Esophagus squamous epithelium (tissue), 4 donors: Measurements from ENCODE around the gene OVCA2.

Experiments
- POLR2A ChIP-seq, 4 donors: fragments of 450-650 bp; IDR thresholded peaks; one replicate each; pipeline ENCODE4 v1.6.1; 2017; ENCODE audit warnings: antibody characterized with exemption in 4 of 4, mild to moderate bottlenecking in 4 of 4, moderate library complexity in 3 of 4
- TF ChIP-seq, protein P1 (sequence below), 6 experiments: fragments of 450-650 bp in 4 of 6; fragments of 200-600 bp in 2 of 6; sonication (generic) in 2 of 6; IDR thresholded peaks; one replicate each; pipeline ENCODE4 v1.5.1; 2016 to 2019; ENCODE audit warnings: antibody characterized with exemption in 6 of 6, mild to moderate bottlenecking in 4 of 6, moderate library complexity in 4 of 6

DNA sequence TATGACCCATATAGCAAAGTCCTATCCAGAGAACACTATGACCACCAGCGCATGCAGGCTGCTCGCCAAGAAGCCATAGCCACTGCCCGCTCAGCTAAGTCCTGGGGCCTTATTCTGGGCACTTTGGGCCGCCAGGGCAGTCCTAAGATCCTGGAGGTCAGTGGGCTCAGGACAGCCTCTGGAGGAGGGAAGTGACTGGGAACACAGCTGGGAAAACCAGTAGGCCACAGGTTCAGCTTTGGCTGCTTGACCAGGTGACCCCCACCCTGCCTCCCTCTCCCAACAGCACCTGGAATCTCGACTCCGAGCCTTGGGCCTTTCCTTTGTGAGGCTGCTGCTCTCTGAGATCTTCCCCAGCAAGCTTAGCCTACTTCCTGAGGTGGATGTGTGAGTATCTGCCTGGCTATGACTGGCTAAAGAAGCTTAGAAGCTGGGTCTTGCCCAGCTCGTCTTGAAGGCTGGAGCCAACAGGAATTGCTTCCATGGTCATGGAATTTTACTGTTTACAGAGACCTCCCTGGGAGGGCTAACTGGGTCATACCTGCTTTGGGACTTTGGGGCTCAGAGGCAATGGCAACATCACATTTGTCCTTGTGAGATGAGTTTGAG is 1.5 kb upstream of the OVCA2 start:
- TF ChIP-seq, protein P1, sequence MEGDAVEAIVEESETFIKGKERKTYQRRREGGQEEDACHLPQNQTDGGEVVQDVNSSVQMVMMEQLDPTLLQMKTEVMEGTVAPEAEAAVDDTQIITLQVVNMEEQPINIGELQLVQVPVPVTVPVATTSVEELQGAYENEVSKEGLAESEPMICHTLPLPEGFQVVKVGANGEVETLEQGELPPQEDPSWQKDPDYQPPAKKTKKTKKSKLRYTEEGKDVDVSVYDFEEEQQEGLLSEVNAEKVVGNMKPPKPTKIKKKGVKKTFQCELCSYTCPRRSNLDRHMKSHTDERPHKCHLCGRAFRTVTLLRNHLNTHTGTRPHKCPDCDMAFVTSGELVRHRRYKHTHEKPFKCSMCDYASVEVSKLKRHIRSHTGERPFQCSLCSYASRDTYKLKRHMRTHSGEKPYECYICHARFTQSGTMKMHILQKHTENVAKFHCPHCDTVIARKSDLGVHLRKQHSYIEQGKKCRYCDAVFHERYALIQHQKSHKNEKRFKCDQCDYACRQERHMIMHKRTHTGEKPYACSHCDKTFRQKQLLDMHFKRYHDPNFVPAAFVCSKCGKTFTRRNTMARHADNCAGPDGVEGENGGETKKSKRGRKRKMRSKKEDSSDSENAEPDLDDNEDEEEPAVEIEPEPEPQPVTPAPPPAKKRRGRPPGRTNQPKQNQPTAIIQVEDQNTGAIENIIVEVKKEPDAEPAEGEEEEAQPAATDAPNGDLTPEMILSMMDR (IDR thresholded peaks at IDR 0.05), result no peak
- no peak for TF ChIP-seq POLR2A (IDR thresholded peaks at IDR 0.05)
